Vagina (tissue), 2 donors: ENCODE measurements around the gene CACNA1D. TPM values are rescaled to one million over a fixed set of nuclear protein-coding genes. Genes with fewer than 3 reads are reported as not detected.

Experiments used
- DNase-seq, 2 donors: peaks; one replicate each; pipeline ENCODE4 v3.0.0-alpha.2; 2017; ENCODE audit errors: extremely low spot score in 2 of 2
- H3K27ac ChIP-seq: fragments of 200-600 bp; sonication (generic); one replicate; pipeline ENCODE4 v1.5.1; 2019
- H3K27me3 ChIP-seq: fragments of 200-600 bp; sonication (generic); one replicate; pipeline ENCODE4 v1.5.1; 2019
- H3K36me3 ChIP-seq, 2 donors: fragments of 200-600 bp; sonication (generic); one replicate each; pipeline ENCODE4 v1.5.1; 2017 to 2019
- H3K4me1 ChIP-seq: fragments of 200-600 bp; sonication (generic); one replicate; pipeline ENCODE4 v1.5.1; 2019
- H3K4me3 ChIP-seq, 2 donors: fragments of 200-600 bp; sonication (generic); 1 replicate in 1 of 2; 2 replicates in 1 of 2; pipeline ENCODE4 v1.5.1; 2016 to 2019
- H3K9me3 ChIP-seq: fragments of 200-600 bp; sonication (generic); one replicate; pipeline ENCODE4 v1.5.1; 2019
- CTCF ChIP-seq, 3 experiments: fragments of 450-650 bp in 2 of 3; fragments of 200-600 bp in 1 of 3; sonication (generic) in 1 of 3; IDR thresholded peaks; one replicate each; pipeline ENCODE4 v1.5.1; 2017 to 2019; ENCODE audit warnings: antibody characterized with exemption in 3 of 3, mild to moderate bottlenecking in 2 of 3, moderate library complexity in 2 of 3
- POLR2A ChIP-seq, 2 donors: fragments of 450-650 bp; IDR thresholded peaks; one replicate each; pipeline ENCODE4 v1.6.1; 2017; ENCODE audit warnings: antibody characterized with exemption in 2 of 2, mild to moderate bottlenecking in 2 of 2, moderate library complexity in 2 of 2
- POLR2AphosphoS5 ChIP-seq, 2 donors: sonication (generic); formaldehyde crosslinking; IDR thresholded peaks; one replicate each; pipeline ENCODE4 v1.9.0; 2017; ENCODE audit warnings: antibody characterized with exemption in 2 of 2, mild to moderate bottlenecking in 2 of 2, low read depth in 1 of 2; ENCODE audit not compliant: insufficient read depth in 1 of 2
- intact Hi-C: fragments of 100-400 bp; cut with DNase I; formaldehyde crosslinking; loops from one replicate; pipeline ENCODE4 v1.15.1; 2023
- total RNA-seq: library from RNA; depleted of rRNA; stranded (reverse); fragments of >200 nt; gene quantifications from one replicate; pipeline ENCODE4 v1.2.3, GENCODE V29; 2016

CACNA1D gene
- total RNA-seq, 1 donor from 2014 or later = 0.74 TPM

DNA sequence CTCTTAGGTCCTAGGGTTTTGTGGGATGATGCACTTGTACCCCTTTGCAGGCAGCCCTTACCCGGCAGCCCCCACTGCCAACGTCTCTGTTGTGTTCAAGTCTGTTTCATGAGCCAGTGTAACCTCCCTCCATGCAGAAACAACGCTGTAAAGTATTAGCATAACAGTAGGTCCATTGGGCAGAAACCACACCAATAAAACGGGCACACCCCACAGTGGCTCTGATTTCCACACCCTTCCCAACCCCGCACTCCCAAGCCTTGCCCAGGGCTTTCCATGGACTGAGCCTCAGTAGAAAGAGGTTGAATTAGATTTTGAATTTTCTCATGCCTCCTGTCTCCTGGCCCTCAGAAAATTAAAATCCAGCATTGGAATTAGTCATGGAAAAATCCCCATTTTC lies 124.5 kb downstream of the CACNA1D start:
- no peaks in the 10 kb centered on the region for H3K9me3 ChIP-seq
- no peaks in the 10 kb centered on the region for H3K36me3 ChIP-seq
- DNase-seq = no peak
- H3K4me3 ChIP-seq = no peak overlapping the region
- no peaks in the 10 kb centered on the region for H3K27me3 ChIP-seq
- H3K27ac ChIP-seq = no peak overlapping the region
- TF ChIP-seq POLR2AphosphoS5 (IDR thresholded peaks at IDR 0.05; ENCODE audit: insufficient read depth in 1 of 2, low read depth in 1 of 2) (no peak), CTCF (IDR thresholded peaks at IDR 0.05) (no peak), POLR2A (IDR thresholded peaks at IDR 0.05) (no peak)
- intact Hi-C loops = no loop called here
- no peaks in the 10 kb centered on the region for H3K4me1 ChIP-seq

DNA sequence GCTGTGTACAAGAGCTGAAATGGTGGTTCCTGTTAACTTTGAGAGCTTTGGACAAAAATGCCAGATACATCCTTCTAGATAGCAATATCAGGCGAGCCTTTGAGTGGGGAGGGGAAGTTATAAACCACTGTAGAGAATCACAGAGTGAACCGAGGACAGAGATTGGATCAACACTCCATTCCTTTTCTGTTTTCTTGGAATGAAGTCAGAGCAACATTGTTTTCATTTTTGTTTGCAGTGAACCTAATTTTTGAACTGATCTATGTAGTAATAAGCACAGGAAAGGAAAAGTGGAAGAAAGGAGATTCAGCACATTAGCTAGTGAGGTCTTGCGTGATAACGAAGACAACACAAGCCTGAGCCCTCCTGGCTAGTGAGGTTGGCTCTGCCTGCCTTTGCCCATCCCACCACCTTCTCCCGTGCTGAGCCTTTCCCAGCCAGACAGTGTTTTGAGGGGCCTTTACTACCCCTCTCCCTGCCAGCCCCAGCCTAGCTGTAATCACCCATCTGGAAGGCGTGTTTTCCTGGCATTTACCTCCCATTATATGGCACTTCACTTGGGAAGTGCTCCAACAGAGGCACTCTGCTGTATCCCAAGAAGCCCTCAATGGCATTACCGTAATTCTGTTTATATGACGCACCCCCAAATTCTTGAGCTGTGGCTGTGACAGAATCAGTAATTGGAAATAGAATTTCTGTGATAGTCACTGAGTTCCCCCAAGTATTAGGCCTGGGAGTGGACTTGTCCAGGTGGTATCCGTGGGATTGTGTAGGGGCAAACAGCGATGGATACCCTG lies 129.8 kb downstream of the CACNA1D start:
- intact Hi-C loops = no loop called here
- TF ChIP-seq CTCF (IDR thresholded peaks at IDR 0.05) (no peak), POLR2A (IDR thresholded peaks at IDR 0.05) (no peak), POLR2AphosphoS5 (IDR thresholded peaks at IDR 0.05; ENCODE audit: insufficient read depth in 1 of 2, low read depth in 1 of 2) (no peak)
- Histone ChIP-seq H3K36me3 (no peaks in the 10 kb centered on the region), H3K27me3 (no peaks in the 10 kb centered on the region), H3K27ac (no peak overlapping the region), H3K4me1 (no peaks in the 10 kb centered on the region), H3K9me3 (no peaks in the 10 kb centered on the region), H3K4me3 (no peak overlapping the region)
- DNase-seq = no peak

- DNase-seq = no peak
- Histone ChIP-seq H3K27me3 (no peaks in the 10 kb centered on the region), H3K9me3 (no peaks in the 10 kb centered on the region), H3K4me1 (no peaks in the 10 kb centered on the region), H3K27ac (no peak overlapping the region), H3K36me3 (no peaks in the 10 kb centered on the region), H3K4me3 (no peak overlapping the region)
- TF ChIP-seq POLR2AphosphoS5 (IDR thresholded peaks at IDR 0.05; ENCODE audit: insufficient read depth in 1 of 2, low read depth in 1 of 2) (no peak), POLR2A (IDR thresholded peaks at IDR 0.05) (no peak), CTCF (IDR thresholded peaks at IDR 0.05) (no peak)
- intact Hi-C loops = no loop called here
Observed at GRCh38 chr3:53626876-53627275, 132.5 kb downstream of the CACNA1D start.

DNA sequence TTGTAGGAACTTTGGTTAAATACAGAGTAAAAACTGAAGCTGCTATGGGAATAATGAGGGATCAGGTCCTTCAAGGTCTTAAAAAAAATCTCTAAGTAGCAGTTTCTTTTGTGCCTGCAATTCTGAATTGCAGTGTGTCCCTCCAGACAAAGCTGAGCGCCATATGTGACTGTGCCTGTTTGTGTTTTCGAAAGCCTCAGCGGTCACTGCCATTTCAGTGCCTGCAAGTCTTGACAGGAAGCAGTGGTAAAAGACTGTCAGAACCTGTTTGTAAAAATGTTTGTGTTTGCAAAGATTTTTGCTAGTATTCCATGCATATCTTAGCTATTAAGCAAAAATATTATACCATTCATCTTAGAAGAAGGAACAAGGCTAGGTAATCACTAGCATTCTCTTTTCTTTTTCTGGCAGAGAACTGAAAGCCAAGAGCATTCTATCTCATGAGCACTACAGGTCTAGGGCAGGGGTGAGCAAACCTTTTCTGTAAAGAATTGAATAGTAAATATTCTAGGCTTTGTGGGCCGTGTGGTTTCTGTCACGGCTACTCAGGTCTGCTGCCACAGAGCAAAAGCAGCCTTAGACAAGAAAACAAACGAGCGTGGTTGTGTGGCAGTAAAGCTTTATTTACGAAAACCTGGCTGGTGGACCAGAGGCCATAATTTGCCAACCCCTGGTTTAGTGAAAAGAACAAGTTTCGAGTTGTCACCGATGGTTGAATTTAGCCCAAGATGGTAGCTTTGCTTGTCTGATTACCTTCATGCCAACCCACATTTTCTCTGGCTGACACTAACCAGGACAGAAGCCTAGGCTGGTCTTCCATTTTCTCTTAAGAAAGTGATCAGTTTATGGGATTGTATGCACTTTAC lies 134.4 kb downstream of the CACNA1D start:
- H3K36me3 ChIP-seq = no peaks in the 10 kb centered on the region
- no peak for DNase-seq
- TF ChIP-seq POLR2AphosphoS5 (IDR thresholded peaks at IDR 0.05; ENCODE audit: insufficient read depth in 1 of 2, low read depth in 1 of 2) (no peak), CTCF (IDR thresholded peaks at IDR 0.05) (no peak), POLR2A (IDR thresholded peaks at IDR 0.05) (no peak)
- H3K4me3 ChIP-seq = no peak overlapping the region
- H3K27me3 ChIP-seq = no peaks in the 10 kb centered on the region
- intact Hi-C loops = no loop called here
- H3K9me3 ChIP-seq = no peaks in the 10 kb centered on the region
- no peaks in the 10 kb centered on the region for H3K4me1 ChIP-seq
- no peak overlapping the region for H3K27ac ChIP-seq

DNA sequence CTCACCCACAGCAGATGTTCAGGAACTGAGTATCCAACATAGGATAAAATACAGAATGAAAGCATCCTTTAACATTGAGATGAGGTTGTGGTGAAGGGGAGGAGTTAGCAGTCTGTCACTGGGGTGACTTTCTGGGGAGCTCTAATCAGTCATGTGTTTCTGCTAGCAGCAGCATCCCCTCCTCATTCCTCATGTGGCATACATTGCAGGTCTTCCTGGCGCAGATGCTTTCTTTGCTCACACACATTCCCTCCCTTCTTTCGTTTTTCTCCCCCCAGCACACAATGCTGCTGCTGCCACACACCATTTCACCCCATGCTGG lies 135.0 kb downstream of the CACNA1D start:
- Histone ChIP-seq H3K36me3 (no peaks in the 10 kb centered on the region), H3K4me3 (no peak overlapping the region), H3K27me3 (no peaks in the 10 kb centered on the region), H3K4me1 (no peaks in the 10 kb centered on the region), H3K9me3 (no peaks in the 10 kb centered on the region), H3K27ac (no peak overlapping the region)
- no peak for TF ChIP-seq CTCF (IDR thresholded peaks at IDR 0.05)
- TF ChIP-seq POLR2A (IDR thresholded peaks at IDR 0.05) = no peak
- no peak for TF ChIP-seq POLR2AphosphoS5 (IDR thresholded peaks at IDR 0.05; ENCODE audit: insufficient read depth in 1 of 2, low read depth in 1 of 2)
- intact Hi-C loops = no loop called here
- no peak for DNase-seq
